DND-41 (cell line): ENCODE data around the gene SPATS2.

Source experiments
- ATAC-seq: fragments of 200-7000 bp; cut with Tn5 transposase; 3 replicates; pipeline ENCODE4 v1.9.1; 2021; ENCODE audit warnings: low read depth; ENCODE audit not compliant: insufficient read depth
- DNase-seq: peaks from one replicate; pipeline ENCODE4 v3.0.0-alpha.2; 2020
- H2AFZ ChIP-seq: 2 replicates; pipeline ENCODE4 v1.6.0; 2012; ENCODE audit warnings: low read depth, low read length
- H3K27ac ChIP-seq: 2 replicates; pipeline ENCODE4 v1.5.1; 2012; ENCODE audit warnings: low read length, inconsistent platforms
- H3K27me3 ChIP-seq: fragments of 200-600 bp; sonication (generic); 2 replicates; pipeline ENCODE4 v1.6.0; 2012; ENCODE audit warnings: low read length, mild to moderate bottlenecking, inconsistent platforms; ENCODE audit not compliant: insufficient read depth, poor library complexity
- H3K36me3 ChIP-seq: 2 replicates; pipeline ENCODE4 v1.5.1; 2012; ENCODE audit warnings: low read length, inconsistent platforms; ENCODE audit not compliant: insufficient read depth
- H3K4me1 ChIP-seq: 2 replicates; pipeline ENCODE4 v1.5.1; 2012; ENCODE audit warnings: mild to moderate bottlenecking, low read length; ENCODE audit not compliant: insufficient read depth
- H3K4me2 ChIP-seq: 2 replicates; pipeline ENCODE4 v1.6.0; 2012; ENCODE audit warnings: mild to moderate bottlenecking, moderate library complexity, low read length, inconsistent platforms; ENCODE audit not compliant: insufficient read depth
- H3K4me3 ChIP-seq, 2 experiments: fragments of 200-600 bp in 1 of 2; shearing (Covaris generic) in 1 of 2; 2 replicates each; pipeline ENCODE4 v1.5.1; 2012 to 2016; ENCODE audit warnings: inconsistent platforms in 2 of 2, low read length in 2 of 2, mild to moderate bottlenecking in 2 of 2, low read depth in 1 of 2, moderate library complexity in 1 of 2
- H3K79me2 ChIP-seq: 2 replicates; pipeline ENCODE4 v1.6.0; 2012; ENCODE audit warnings: low read length, inconsistent platforms; ENCODE audit not compliant: insufficient read depth
- H3K9ac ChIP-seq: 2 replicates; pipeline ENCODE4 v1.6.0; 2012; ENCODE audit warnings: low read depth, mild to moderate bottlenecking, inconsistent platforms, low read length, moderate library complexity
- H3K9me3 ChIP-seq: 2 replicates; pipeline ENCODE4 v1.5.1; 2012; ENCODE audit warnings: low read length, moderate library complexity, mild to moderate bottlenecking, inconsistent platforms; ENCODE audit not compliant: insufficient read depth, severe bottlenecking
- H4K20me1 ChIP-seq: 2 replicates; pipeline ENCODE4 v1.6.0; 2012; ENCODE audit warnings: low read length; ENCODE audit not compliant: insufficient read depth
- EZH2 ChIP-seq: IDR thresholded peaks from 3 replicates; pipeline ENCODE4 v1.6.1; 2012; ENCODE audit warnings: borderline replicate concordance, low read depth, mild to moderate bottlenecking, moderate library complexity, low read length, inconsistent platforms; ENCODE audit not compliant: severe bottlenecking
- TF ChIP-seq, protein P1 (sequence below): IDR thresholded peaks from 2 replicates; pipeline ENCODE4 v1.5.1; 2012; ENCODE audit warnings: borderline replicate concordance, low read length, moderate library complexity, mild to moderate bottlenecking; ENCODE audit not compliant: poor library complexity, severe bottlenecking; ENCODE audit errors: extremely low read depth

The SPATS2 gene

DNA sequence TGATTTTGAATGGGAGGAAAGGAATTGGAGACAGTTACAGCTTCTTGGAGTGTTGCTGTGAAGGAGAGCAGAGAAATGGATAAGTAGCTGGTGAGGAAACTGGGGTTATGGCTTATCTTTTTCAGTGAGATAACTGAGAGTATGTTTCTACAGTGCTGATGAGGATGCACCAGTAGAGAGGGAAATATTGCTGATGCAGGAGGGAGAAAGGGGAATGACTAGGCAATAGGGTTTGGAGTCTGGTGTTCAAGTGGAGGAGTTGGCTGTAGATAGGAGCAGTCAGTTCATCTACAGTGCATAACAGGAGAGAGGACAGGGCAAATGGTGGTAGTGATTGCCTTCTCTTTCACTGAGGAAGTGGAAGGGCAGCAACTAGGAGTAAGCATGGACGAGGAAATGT is 33.0 kb downstream of the SPATS2 start:
- peaks cover 28% of the 10 kb centered on the region for H4K20me1 ChIP-seq
- H3K36me3 ChIP-seq = no peaks in the 10 kb centered on the region
- H3K4me3 ChIP-seq = no peak overlapping the region
- no peak overlapping the region for H3K9ac ChIP-seq
- H3K79me2 ChIP-seq = peaks cover 52% of the 10 kb centered on the region
- H3K4me1 ChIP-seq = no peaks in the 10 kb centered on the region
- no peak for DNase-seq
- TF ChIP-seq EZH2 = no peak
- TF ChIP-seq, protein P1, sequence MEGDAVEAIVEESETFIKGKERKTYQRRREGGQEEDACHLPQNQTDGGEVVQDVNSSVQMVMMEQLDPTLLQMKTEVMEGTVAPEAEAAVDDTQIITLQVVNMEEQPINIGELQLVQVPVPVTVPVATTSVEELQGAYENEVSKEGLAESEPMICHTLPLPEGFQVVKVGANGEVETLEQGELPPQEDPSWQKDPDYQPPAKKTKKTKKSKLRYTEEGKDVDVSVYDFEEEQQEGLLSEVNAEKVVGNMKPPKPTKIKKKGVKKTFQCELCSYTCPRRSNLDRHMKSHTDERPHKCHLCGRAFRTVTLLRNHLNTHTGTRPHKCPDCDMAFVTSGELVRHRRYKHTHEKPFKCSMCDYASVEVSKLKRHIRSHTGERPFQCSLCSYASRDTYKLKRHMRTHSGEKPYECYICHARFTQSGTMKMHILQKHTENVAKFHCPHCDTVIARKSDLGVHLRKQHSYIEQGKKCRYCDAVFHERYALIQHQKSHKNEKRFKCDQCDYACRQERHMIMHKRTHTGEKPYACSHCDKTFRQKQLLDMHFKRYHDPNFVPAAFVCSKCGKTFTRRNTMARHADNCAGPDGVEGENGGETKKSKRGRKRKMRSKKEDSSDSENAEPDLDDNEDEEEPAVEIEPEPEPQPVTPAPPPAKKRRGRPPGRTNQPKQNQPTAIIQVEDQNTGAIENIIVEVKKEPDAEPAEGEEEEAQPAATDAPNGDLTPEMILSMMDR = no peak
- H3K27ac ChIP-seq = no peak overlapping the region
- no peak overlapping the region for H3K4me2 ChIP-seq
- no peaks in the 10 kb centered on the region for H3K27me3 ChIP-seq
- no peak overlapping the region for H2AFZ ChIP-seq
- no peaks in the 10 kb centered on the region for H3K9me3 ChIP-seq
- ATAC-seq = no peak

DNA sequence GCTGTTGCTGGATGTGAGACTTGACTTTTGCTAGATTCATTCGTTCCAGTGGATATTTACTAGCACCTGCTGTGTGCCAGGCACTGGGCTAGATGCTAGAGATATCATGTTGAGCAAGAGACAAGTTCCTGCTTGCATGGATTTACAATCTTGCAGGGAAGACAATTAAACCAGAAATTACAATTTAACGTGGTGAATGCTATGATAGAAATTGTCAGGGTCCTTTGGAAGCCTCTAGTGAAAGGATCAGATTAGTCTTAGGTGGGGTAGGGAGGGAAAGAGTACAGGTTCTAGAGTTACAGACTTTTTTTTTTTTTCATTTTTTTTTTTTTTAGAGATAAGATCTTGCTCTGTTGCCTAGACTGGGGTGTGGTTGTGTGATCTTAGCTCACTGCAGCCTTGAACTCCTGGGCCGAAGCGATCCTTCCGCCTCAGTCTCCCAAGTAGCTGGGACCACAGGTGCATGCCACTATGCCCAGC is 36.7 kb downstream of the SPATS2 start:
- Histone ChIP-seq H3K9me3 (no peaks in the 10 kb centered on the region), H3K4me3 (no peak overlapping the region), H3K9ac (no peak overlapping the region), H4K20me1 (peaks cover 28% of the 10 kb centered on the region), H3K27me3 (no peaks in the 10 kb centered on the region), H3K36me3 (no peaks in the 10 kb centered on the region), H2AFZ (no peak overlapping the region), H3K4me1 (no peaks in the 10 kb centered on the region), H3K27ac (no peak overlapping the region), H3K4me2 (no peak overlapping the region), H3K79me2 (peaks cover 49% of the 10 kb centered on the region)
- DNase-seq = peak; percentile 33
- TF ChIP-seq, protein P1 = no peak
- TF ChIP-seq EZH2 = no peak
- peak; percentile 71 for ATAC-seq

DNA sequence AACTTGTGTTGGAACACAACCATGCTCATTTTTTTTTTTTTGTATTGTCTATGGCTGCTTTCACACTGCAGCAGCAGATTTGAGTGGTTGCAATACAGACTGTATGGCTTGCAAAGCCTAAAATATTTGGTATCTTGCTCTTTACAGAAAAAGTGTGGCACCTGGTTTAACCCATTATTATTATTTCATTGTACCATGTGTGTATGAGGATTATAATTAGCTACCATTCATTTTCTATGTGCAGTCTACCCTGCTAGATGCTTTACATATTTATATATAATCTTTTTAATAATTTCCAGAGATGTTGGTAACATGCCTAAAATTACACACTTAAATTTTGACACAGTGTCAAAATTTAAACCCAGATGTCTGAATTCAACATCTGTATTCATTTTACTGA is 37.7 kb downstream of the SPATS2 start:
- Histone ChIP-seq H3K79me2 (peaks cover 45% of the 10 kb centered on the region; the same call in 1 of the 2 replicates), H3K9ac (no peak overlapping the region), H4K20me1 (peaks cover 26% of the 10 kb centered on the region), H3K36me3 (no peaks in the 10 kb centered on the region), H3K4me3 (no peak overlapping the region), H3K4me1 (no peaks in the 10 kb centered on the region), H3K9me3 (no peaks in the 10 kb centered on the region), H3K4me2 (no peak overlapping the region), H3K27ac (no peak overlapping the region), H3K27me3 (no peaks in the 10 kb centered on the region), H2AFZ (no peak overlapping the region)
- DNase-seq (no peak), ATAC-seq (no peak)
- TF ChIP-seq, protein P1 = no peak
- no peak for TF ChIP-seq EZH2

DNA sequence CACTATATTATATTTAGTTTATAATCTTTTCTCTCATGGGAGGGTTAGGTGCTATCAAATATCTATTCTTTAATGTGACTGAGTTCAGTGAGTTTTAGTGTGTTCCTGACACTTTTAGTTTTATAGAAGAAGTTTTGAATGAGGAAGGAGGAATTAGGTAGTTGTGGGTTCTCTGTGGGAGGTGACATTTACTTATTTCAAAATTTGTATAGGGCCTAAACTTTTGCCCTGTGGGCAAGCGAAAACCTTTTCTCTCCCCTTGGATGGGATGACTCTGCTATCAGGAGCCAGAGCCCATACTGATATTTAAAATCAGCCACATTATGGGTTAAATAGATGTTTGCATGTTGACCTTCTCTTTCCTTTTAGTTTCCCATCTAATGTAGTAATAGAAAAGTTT is 43.6 kb downstream of the SPATS2 start:
- H4K20me1 ChIP-seq = 0 out of 2 replicates have a peak, but pooled peaks cover 3% of the 10 kb centered on the region
- no peak overlapping the region for H3K4me3 ChIP-seq
- no peak overlapping the region for H3K9ac ChIP-seq
- no peak overlapping the region for H2AFZ ChIP-seq
- H3K4me1 ChIP-seq = peaks cover 9% of the 10 kb centered on the region
- no peaks in the 10 kb centered on the region for H3K36me3 ChIP-seq
- H3K4me2 ChIP-seq = no peak overlapping the region
- H3K9me3 ChIP-seq = no peaks in the 10 kb centered on the region
- H3K27me3 ChIP-seq = no peaks in the 10 kb centered on the region
- DNase-seq = no peak
- H3K79me2 ChIP-seq = peaks cover 24% of the 10 kb centered on the region
- H3K27ac ChIP-seq = no peak overlapping the region
- TF ChIP-seq EZH2 = no peak
- TF ChIP-seq, protein P1 = no peak
- no peak for ATAC-seq
